ENCODE results near the gene OSER1. TPM values are rescaled to one million over a fixed set of nuclear protein-coding genes. Genes with fewer than 3 reads are reported as not detected.

Gene OSER1
- total RNA-seq, 1 donor from 2014 or later, result 38.1 TPM

DNA sequence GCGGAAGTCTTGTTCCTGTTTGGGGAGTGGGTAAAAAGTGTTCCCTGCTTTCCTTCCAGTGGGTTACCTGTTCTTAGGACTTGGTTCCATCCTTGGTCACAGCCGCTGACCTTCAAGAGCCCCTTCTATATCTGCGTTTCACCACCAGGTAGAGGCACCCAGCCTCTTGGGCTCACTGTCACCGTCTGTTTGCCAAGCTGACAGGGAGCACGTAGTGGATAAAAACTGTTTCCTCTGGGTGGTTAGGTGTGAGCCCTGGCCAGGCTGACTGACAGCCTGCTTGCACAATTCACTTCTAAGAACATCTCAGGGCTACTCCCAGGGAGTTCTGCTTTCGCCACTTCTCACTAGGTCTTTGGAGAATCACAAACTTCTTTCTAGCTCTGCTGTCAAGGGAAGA is 21.8 kb downstream of the OSER1 start:
- DNase-seq (ENCODE audit: low read depth), result no peak
- no peaks in the 10 kb centered on the region for H3K36me3 ChIP-seq (ENCODE audit: control insufficient read depth, insufficient read depth, low read length)
- peaks cover 2% of the 10 kb centered on the region for H3K27me3 ChIP-seq (ENCODE audit: control insufficient read depth, insufficient read depth, low read length)
- H3K4me3 ChIP-seq (ENCODE audit: low read depth, low read length), result no peak overlapping the region
- TF ChIP-seq, protein P1, sequence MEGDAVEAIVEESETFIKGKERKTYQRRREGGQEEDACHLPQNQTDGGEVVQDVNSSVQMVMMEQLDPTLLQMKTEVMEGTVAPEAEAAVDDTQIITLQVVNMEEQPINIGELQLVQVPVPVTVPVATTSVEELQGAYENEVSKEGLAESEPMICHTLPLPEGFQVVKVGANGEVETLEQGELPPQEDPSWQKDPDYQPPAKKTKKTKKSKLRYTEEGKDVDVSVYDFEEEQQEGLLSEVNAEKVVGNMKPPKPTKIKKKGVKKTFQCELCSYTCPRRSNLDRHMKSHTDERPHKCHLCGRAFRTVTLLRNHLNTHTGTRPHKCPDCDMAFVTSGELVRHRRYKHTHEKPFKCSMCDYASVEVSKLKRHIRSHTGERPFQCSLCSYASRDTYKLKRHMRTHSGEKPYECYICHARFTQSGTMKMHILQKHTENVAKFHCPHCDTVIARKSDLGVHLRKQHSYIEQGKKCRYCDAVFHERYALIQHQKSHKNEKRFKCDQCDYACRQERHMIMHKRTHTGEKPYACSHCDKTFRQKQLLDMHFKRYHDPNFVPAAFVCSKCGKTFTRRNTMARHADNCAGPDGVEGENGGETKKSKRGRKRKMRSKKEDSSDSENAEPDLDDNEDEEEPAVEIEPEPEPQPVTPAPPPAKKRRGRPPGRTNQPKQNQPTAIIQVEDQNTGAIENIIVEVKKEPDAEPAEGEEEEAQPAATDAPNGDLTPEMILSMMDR (IDR thresholded peaks at IDR 0.05; ENCODE audit: insufficient read depth, low read length, poor library complexity, severe bottlenecking), result no peak

DNA sequence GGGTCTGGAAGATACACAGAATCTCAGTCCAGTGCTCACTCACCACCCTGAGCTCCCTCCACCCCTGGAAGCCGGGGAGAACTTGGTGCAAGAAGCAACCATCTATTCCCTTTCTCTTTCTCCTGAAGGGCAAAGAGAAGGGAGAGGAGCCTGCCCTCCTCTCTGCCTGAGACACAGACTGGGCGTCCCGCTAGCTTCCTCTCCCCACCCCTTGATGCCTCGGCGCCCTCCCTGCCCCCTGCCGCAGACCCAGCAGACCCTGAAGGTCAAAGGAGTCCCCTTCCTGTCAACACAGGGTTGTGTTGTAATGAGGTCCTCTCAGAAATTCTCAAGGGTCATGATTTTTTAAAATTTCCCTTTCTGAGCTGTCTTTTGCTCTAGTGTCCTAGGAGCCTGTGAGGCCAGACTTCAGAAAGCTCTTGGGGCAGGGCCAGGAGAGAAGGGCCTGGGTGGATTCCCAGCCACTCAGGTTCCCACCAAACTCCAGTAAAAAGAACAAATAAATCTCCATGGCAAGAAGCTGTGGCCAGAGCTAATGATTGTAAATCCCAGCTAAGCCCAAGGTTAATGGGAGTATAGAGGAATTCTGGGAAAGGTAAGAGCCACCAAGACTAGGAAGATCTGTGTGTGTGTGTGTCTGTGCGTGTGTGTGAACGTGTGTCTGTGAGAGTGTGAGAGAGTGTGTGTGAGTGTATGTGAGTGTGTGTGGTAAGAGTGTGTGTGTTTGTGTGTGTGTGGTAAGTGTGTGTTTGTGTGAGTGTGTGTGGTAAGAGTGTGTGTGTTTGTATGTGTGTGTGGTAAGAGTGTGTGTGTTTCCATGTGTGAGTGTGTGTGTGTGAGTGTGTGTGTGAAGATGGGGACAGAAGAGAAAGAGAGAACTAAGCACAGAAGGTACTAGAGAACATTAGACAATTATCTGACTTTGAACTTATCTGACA is 22.5 kb downstream of the OSER1 start:
- TF ChIP-seq, protein P1 (IDR thresholded peaks at IDR 0.05; ENCODE audit: insufficient read depth, low read length, poor library complexity, severe bottlenecking), result no peak
- Histone ChIP-seq H3K27me3 (ENCODE audit: control insufficient read depth, insufficient read depth, low read length) (peaks cover 2% of the 10 kb centered on the region), H3K4me3 (ENCODE audit: low read depth, low read length) (no peak overlapping the region), H3K36me3 (ENCODE audit: control insufficient read depth, insufficient read depth, low read length) (no peaks in the 10 kb centered on the region)
- DNase-seq (ENCODE audit: low read depth), result no peak

DNA sequence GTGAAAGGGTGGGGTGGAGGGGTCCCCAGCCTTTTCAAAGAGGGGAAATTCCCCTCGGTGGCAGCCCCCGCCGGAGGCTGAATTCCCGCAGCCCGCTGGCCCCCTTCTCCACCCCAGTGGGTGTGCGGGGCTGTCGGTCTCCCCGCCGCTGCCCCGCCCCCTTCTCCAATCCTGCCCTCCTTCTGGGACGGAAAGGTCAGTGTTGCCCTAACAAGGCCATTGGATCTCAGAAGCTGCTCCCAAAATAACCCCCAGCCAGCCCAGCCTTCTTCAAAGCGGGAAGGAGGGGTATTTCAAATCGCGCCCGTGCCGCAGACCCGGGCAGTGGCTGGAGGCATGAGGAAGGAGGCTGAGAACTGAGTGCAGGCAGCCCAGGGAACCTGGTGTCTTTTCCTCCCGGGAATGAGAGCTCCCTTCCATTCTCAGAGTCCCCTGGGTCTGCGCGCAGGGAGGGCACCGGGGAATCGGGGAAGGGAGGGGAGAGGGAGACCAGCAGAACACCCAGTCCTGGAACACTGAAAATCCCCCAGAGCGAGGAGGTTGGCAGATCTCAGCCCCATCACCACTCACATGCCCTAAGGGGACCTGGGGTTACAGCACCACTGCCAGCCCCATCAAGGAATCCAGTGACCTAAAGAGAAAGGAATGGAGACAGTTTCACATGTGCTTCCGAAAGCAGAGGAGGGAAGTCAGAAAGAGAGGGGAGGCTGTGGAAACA is 23.4 kb downstream of the OSER1 start, which contains the start of gene JPH2:
TSS of gene JPH2 (minus strand) at position 135 of the 718 bp plus-strand sequence. CDS start 483 bp downstream, outside the sequence.
- H3K4me3 ChIP-seq (ENCODE audit: low read depth, low read length), result peak within 1 kb of the TSS; percentile 35
- TF ChIP-seq, protein P1 (IDR thresholded peaks at IDR 0.05; ENCODE audit: insufficient read depth, low read length, poor library complexity, severe bottlenecking), result no peak
- DNase-seq (ENCODE audit: low read depth), result peak; percentile 58
- H3K27me3 ChIP-seq (ENCODE audit: control insufficient read depth, insufficient read depth, low read length), result peaks cover 2% of the 10 kb centered on the region
- H3K36me3 ChIP-seq (ENCODE audit: control insufficient read depth, insufficient read depth, low read length), result no peaks in the 10 kb centered on the region

DNA sequence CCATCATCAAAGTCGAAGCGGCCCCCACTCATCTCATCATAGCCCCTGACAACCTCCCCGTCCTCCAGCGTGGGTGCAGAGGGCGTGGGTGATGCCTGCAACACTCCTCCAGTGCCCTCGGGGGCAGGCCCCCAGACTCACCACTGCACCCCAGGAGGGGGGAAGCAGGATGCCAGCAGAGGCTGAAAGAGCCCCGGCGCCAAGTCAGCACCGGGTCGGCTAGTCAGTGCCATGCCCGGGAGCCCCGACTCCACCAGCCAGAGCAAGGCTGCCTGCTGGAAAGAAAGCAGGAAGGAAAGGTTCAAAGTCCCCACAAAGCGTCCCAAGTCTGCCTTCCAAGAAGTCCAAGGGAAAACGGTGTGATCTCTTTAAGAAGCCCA is 23.9 kb downstream of the OSER1 start:
- Histone ChIP-seq H3K27me3 (ENCODE audit: control insufficient read depth, insufficient read depth, low read length) (peaks cover 2% of the 10 kb centered on the region), H3K4me3 (ENCODE audit: low read depth, low read length) (peak overlapping the region; percentile 35), H3K36me3 (ENCODE audit: control insufficient read depth, insufficient read depth, low read length) (no peaks in the 10 kb centered on the region)
- no peak for DNase-seq (ENCODE audit: low read depth)
- TF ChIP-seq, protein P1 (IDR thresholded peaks at IDR 0.05; ENCODE audit: insufficient read depth, low read length, poor library complexity, severe bottlenecking), result no peak

DNA sequence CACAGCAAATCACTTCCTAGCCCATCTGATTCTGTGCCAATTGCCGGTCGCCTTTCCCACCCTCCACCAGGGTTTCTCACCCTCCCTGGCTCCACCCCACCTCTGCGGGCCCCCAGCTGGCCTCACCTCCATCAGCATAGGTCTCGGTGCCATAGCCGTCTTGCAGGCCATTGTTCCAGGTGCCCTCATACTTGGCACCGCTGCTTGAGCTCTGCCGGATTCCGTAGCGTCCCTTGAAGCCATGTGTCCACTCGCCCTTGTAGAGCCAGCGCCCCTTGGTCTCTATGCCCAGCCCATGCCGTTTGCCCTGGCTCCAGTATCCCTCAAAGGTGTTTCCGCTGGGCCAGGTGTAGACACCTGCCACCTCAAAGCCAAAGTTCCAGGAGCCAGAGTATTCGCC is 24.4 kb downstream of the OSER1 start:
- Histone ChIP-seq H3K27me3 (ENCODE audit: control insufficient read depth, insufficient read depth, low read length) (peaks cover 2% of the 10 kb centered on the region), H3K4me3 (ENCODE audit: low read depth, low read length) (peak overlapping the region; percentile 35), H3K36me3 (ENCODE audit: control insufficient read depth, insufficient read depth, low read length) (no peaks in the 10 kb centered on the region)
- TF ChIP-seq, protein P1 (IDR thresholded peaks at IDR 0.05; ENCODE audit: insufficient read depth, low read length, poor library complexity, severe bottlenecking), result no peak
- DNase-seq (ENCODE audit: low read depth), result no peak

Data from kidney epithelial cell (primary cell).